Neural cell (in vitro differentiated cells): ENCODE data around the gene ABCC5. TPM values are rescaled to one million over a fixed set of nuclear protein-coding genes. Genes with fewer than 3 reads are reported as not detected.

Experiments
- H2AFZ ChIP-seq: fragments of 200-600, 300-800 bp; sonication (generic), shearing (Covaris generic); 2 replicates; pipeline ENCODE4 v1.6.0; 2014; ENCODE audit warnings: low read depth, mild to moderate bottlenecking, antibody characterized with exemption, low read length, moderate library complexity
- H3F3A ChIP-seq: fragments of 200-600 bp; shearing (Covaris generic); 2 replicates; pipeline ENCODE4 v1.6.1; 2016; ENCODE audit warnings: mild to moderate bottlenecking, moderate library complexity, mixed read lengths, antibody characterized with exemption, low read length; ENCODE audit not compliant: insufficient read depth, poor library complexity, severe bottlenecking
- H3K27ac ChIP-seq: fragments of 200-600, 300-800 bp; sonication (generic), shearing (Covaris generic); 2 replicates; pipeline ENCODE4 v1.5.1; 2014; ENCODE audit warnings: mild to moderate bottlenecking, low read length, moderate library complexity
- H3K27me3 ChIP-seq: fragments of 300-800, 200-600 bp; sonication (generic), shearing (Covaris generic); 2 replicates; pipeline ENCODE4 v1.6.0; 2014; ENCODE audit warnings: mild to moderate bottlenecking, low read depth, low read length, moderate library complexity; ENCODE audit not compliant: insufficient read depth
- H3K36me3 ChIP-seq: fragments of 300-800, 200-600 bp; sonication (generic), shearing (Covaris generic); 2 replicates; pipeline ENCODE4 v1.5.1; 2014; ENCODE audit warnings: mild to moderate bottlenecking, antibody characterized with exemption, low read length, moderate library complexity; ENCODE audit not compliant: insufficient read depth
- H3K4me2 ChIP-seq: fragments of 300-800, 200-600 bp; sonication (generic), shearing (Covaris generic); 2 replicates; pipeline ENCODE4 v1.6.0; 2014; ENCODE audit warnings: mild to moderate bottlenecking, low read length
- H3K4me3 ChIP-seq: fragments of 300-800, 200-600 bp; sonication (generic), shearing (Covaris generic); 2 replicates; pipeline ENCODE4 v1.5.1; 2014; ENCODE audit warnings: mild to moderate bottlenecking, low read length, moderate library complexity
- H3K79me2 ChIP-seq: fragments of 200-600 bp; shearing (Covaris generic); replicated peaks from 2 replicates; pipeline ENCODE4 v1.6.0; 2014; ENCODE audit warnings: mild to moderate bottlenecking, low read length, moderate library complexity; ENCODE audit not compliant: insufficient read depth
- H3K9ac ChIP-seq: fragments of 300-800, 200-600 bp; sonication (generic), shearing (Covaris generic); 2 replicates; pipeline ENCODE4 v1.6.1; 2016; ENCODE audit warnings: mild to moderate bottlenecking, low read length, mixed read lengths
- H3K9me2 ChIP-seq: fragments of 200-600 bp; shearing (Covaris generic); 2 replicates; pipeline ENCODE4 v1.6.1; 2016; ENCODE audit warnings: mild to moderate bottlenecking, low read length, mixed read lengths; ENCODE audit not compliant: insufficient read depth
- H3K9me3 ChIP-seq: fragments of 200-600, 300-800 bp; sonication (generic), shearing (Covaris generic); 2 replicates; pipeline ENCODE4 v1.6.1; 2016; ENCODE audit warnings: mild to moderate bottlenecking, mixed run types, low read length, moderate library complexity, mixed read lengths
- H4K20me1 ChIP-seq: fragments of 200-600 bp; shearing (Covaris generic); 2 replicates; pipeline ENCODE4 v1.6.1; 2016; ENCODE audit warnings: mild to moderate bottlenecking, mixed run types; ENCODE audit not compliant: insufficient read depth
- CTCF ChIP-seq: fragments of 450-650 bp; IDR thresholded peaks from 2 replicates; pipeline ENCODE4 v1.5.1; 2014; ENCODE audit warnings: antibody characterized with exemption, mild to moderate bottlenecking, moderate library complexity; ENCODE audit not compliant: poor library complexity, severe bottlenecking
- EP300 ChIP-seq: fragments of 450-650 bp; conservative IDR thresholded peaks from 2 replicates; pipeline ENCODE4 v1.6.1; 2014; ENCODE audit warnings: antibody characterized with exemption, mild to moderate bottlenecking, moderate library complexity; ENCODE audit not compliant: poor library complexity, severe bottlenecking
- EZH2 ChIP-seq: fragments of 200-600, 300-800 bp; shearing (Covaris generic), sonication (generic); IDR thresholded peaks from 2 replicates; pipeline ENCODE4 v1.6.1; 2014; ENCODE audit warnings: antibody characterized with exemption, low read length, borderline replicate concordance, mild to moderate bottlenecking; ENCODE audit not compliant: insufficient read depth, poor library complexity, severe bottlenecking
- MXI1 ChIP-seq: fragments of 450-650 bp; conservative IDR thresholded peaks from 2 replicates; pipeline ENCODE4 v1.6.1; 2014; ENCODE audit warnings: antibody characterized with exemption, mild to moderate bottlenecking; ENCODE audit not compliant: poor library complexity, severe bottlenecking
- POLR2AphosphoS5 ChIP-seq: IDR thresholded peaks from 2 replicates; pipeline ENCODE4 v1.6.1; 2012
- RAD21 ChIP-seq: fragments of 450-650 bp; conservative IDR thresholded peaks from 2 replicates; pipeline ENCODE4 v1.6.1; 2014; ENCODE audit warnings: antibody characterized with exemption, mild to moderate bottlenecking, moderate library complexity
- REST ChIP-seq: IDR thresholded peaks from 2 replicates; pipeline ENCODE4 v1.6.1; 2012; ENCODE audit warnings: borderline replicate concordance
- SMC3 ChIP-seq: fragments of 450-650 bp; conservative IDR thresholded peaks from 2 replicates; pipeline ENCODE4 v1.6.1; 2014; ENCODE audit warnings: antibody characterized with exemption, mild to moderate bottlenecking, moderate library complexity; ENCODE audit not compliant: poor library complexity
- TAF1 ChIP-seq: IDR thresholded peaks from 2 replicates; pipeline ENCODE4 v1.6.1; 2012; ENCODE audit warnings: low read depth
- polyA plus RNA-seq: library from polyadenylated mRNA; depleted of rRNA; stranded (reverse); fragments of >200 nt; gene quantifications from 2 replicates; pipeline ENCODE4 v1.2.3, GENCODE V29; 2014

The ABCC5 gene
- polyA plus RNA-seq, 1 donor from 2014 or later = 227 TPM

- no peak overlapping the region for H3K9ac ChIP-seq
- no peaks in the 10 kb centered on the region for H3K9me3 ChIP-seq
- H3K27me3 ChIP-seq = no peaks in the 10 kb centered on the region
- no peak overlapping the region for H3K4me2 ChIP-seq
- H2AFZ ChIP-seq = no peak overlapping the region
- TF ChIP-seq CTCF (no peak), TAF1 (no peak), MXI1 (no peak), POLR2AphosphoS5 (no peak), EP300 (no peak), SMC3 (no peak), RAD21 (no peak), REST (no peak), EZH2 (no peak)
- H3K9me2 ChIP-seq = no peaks in the 10 kb centered on the region
- no peak overlapping the region for H3K4me3 ChIP-seq
- H4K20me1 ChIP-seq = no peaks in the 10 kb centered on the region
- no peaks in the 10 kb centered on the region for H3F3A ChIP-seq
- H3K36me3 ChIP-seq = peaks cover 13% of the 10 kb centered on the region
- no peak overlapping the region for H3K27ac ChIP-seq
- no peaks in the 10 kb centered on the region for H3K79me2 ChIP-seq
Observed at GRCh38 chr3:183958775-183959174, 58.9 kb downstream of the ABCC5 start.

DNA sequence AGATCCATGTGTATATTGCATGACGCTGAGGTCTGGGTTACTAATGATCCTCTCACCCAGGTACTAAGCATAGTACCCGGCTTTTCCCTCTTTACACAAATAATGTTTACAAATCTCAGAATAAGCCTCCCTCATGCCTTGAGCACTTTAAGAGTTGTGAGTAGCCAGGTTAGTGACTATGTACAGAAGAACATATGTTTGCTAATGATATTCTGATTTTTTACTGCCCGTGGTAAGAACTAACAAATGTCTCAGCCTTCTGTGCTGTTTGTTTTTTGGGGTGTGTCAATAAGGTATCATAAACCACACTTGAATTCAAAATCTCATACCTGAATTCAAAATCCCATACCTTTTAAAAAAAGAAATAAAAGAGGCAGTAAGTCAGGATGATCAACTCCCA, 59.5 kb downstream of the ABCC5 start:
- Histone ChIP-seq H2AFZ (no peak overlapping the region), H3K9me3 (no peaks in the 10 kb centered on the region), H3K9ac (no peak overlapping the region), H3F3A (no peaks in the 10 kb centered on the region), H3K4me2 (no peak overlapping the region), H4K20me1 (no peaks in the 10 kb centered on the region), H3K27me3 (no peaks in the 10 kb centered on the region), H3K4me3 (no peak overlapping the region), H3K36me3 (peaks cover 8% of the 10 kb centered on the region), H3K27ac (no peak overlapping the region), H3K79me2 (no peaks in the 10 kb centered on the region), H3K9me2 (no peaks in the 10 kb centered on the region)
- TF ChIP-seq MXI1 = no peak
- TF ChIP-seq EZH2 = no peak
- no peak for TF ChIP-seq RAD21
- no peak for TF ChIP-seq EP300
- no peak for TF ChIP-seq CTCF
- no peak for TF ChIP-seq TAF1
- no peak for TF ChIP-seq POLR2AphosphoS5
- TF ChIP-seq REST = no peak
- TF ChIP-seq SMC3 = no peak
